Measurements from ENCODE around the gene PNLIPRP3.
A peak's percentile ranks its signal among the peaks of the same experiment; 100 is the strongest.

Gene PNLIPRP3

GRCh38 chr10:116504786-116505185, 77.1 kb downstream of the PNLIPRP3 start:
- DNase-seq, result no peak

GRCh38 chr10:116510565-116510964, 82.9 kb downstream of the PNLIPRP3 start:
- no peak for DNase-seq

GRCh38 chr10:116511365-116511764, 83.7 kb downstream of the PNLIPRP3 start:
- no peak for DNase-seq

GRCh38 chr10:116521424-116522290, 94.0 kb downstream of the PNLIPRP3 start:
- peak in 4 of 58 donors; percentile 4 to 27 (median 8) for DNase-seq

GRCh38 chr10:116522803-116523381, 95.2 kb downstream of the PNLIPRP3 start:
- no peak for DNase-seq

GRCh38 chr10:116524736-116525135, 97.1 kb downstream of the PNLIPRP3 start:
- no peak for DNase-seq

- no peak for DNase-seq
These were observed 98.6 kb downstream of the PNLIPRP3 start for GRCh38 chr10:116526219-116526618.
